H9 (cell line): ENCODE measurements around the gene PTCRA. TPM values are rescaled to one million over a fixed set of nuclear protein-coding genes. Genes with fewer than 3 reads are reported as not detected.

Experiments
- DNase-seq: peaks from one replicate; pipeline ENCODE4 v3.0.0-alpha.2; 2017
- H2AFZ ChIP-seq: one replicate; pipeline ENCODE4 v1.6.1; 2013; ENCODE audit warnings: mild to moderate bottlenecking, low read length, control low read depth, moderate library complexity
- H2AK5ac ChIP-seq: 2 replicates; pipeline ENCODE4 v1.6.1; 2013; ENCODE audit warnings: low read length, control low read depth, mixed read lengths; ENCODE audit not compliant: insufficient read length
- H2BK120ac ChIP-seq: one replicate; pipeline ENCODE4 v1.6.1; 2013; ENCODE audit warnings: low read depth, mild to moderate bottlenecking, low read length, control low read depth, inconsistent platforms; ENCODE audit not compliant: poor library complexity, severe bottlenecking
- H2BK12ac ChIP-seq: 2 replicates; pipeline ENCODE4 v1.6.1; 2013; ENCODE audit warnings: low read length, control low read depth, mixed read lengths, low read depth; ENCODE audit not compliant: insufficient read length
- H2BK15ac ChIP-seq: 2 replicates; pipeline ENCODE4 v1.6.1; 2013; ENCODE audit warnings: low read depth, low read length, control low read depth
- H2BK20ac ChIP-seq: one replicate; pipeline ENCODE4 v1.6.1; 2013; ENCODE audit warnings: low read depth, mild to moderate bottlenecking, low read length, control low read depth, inconsistent platforms; ENCODE audit not compliant: poor library complexity, severe bottlenecking
- H2BK5ac ChIP-seq: 2 replicates; pipeline ENCODE4 v1.6.1; 2013; ENCODE audit warnings: low read length, control low read depth, mixed read lengths; ENCODE audit not compliant: insufficient read length
- H3K14ac ChIP-seq: 2 replicates; pipeline ENCODE4 v1.6.1; 2013; ENCODE audit warnings: low read length, control low read depth; ENCODE audit not compliant: insufficient read depth
- H3K18ac ChIP-seq: 2 replicates; pipeline ENCODE4 v1.6.1; 2013; ENCODE audit warnings: low read depth, mild to moderate bottlenecking, mixed read lengths, low read length, control low read depth; ENCODE audit not compliant: insufficient read length
- H3K23ac ChIP-seq: 2 replicates; pipeline ENCODE4 v1.6.1; 2013; ENCODE audit warnings: low read length, control low read depth, mixed read lengths, low read depth; ENCODE audit not compliant: insufficient read length
- H3K23me2 ChIP-seq: 2 replicates; pipeline ENCODE4 v1.6.1; 2013; ENCODE audit warnings: low read depth, mild to moderate bottlenecking, mixed read lengths, low read length, control low read depth; ENCODE audit not compliant: insufficient read length, poor library complexity, severe bottlenecking
- H3K27ac ChIP-seq: 2 replicates; pipeline ENCODE4 v1.5.1; 2013; ENCODE audit warnings: low read length, control low read depth, mixed read lengths, low read depth; ENCODE audit not compliant: insufficient read length
- H3K27me3 ChIP-seq: 2 replicates; pipeline ENCODE4 v1.6.1; 2013; ENCODE audit warnings: low read length, control low read depth, inconsistent platforms; ENCODE audit not compliant: insufficient read depth
- H3K4ac ChIP-seq: 2 replicates; pipeline ENCODE4 v1.6.1; 2013; ENCODE audit warnings: low read depth, mild to moderate bottlenecking, control low read depth, inconsistent platforms, low read length, moderate library complexity
- H3K4me1 ChIP-seq: 2 replicates; pipeline ENCODE4 v1.6.1; 2013; ENCODE audit warnings: low read length, control low read depth, inconsistent platforms; ENCODE audit not compliant: insufficient read depth
- H3K4me2 ChIP-seq: 2 replicates; pipeline ENCODE4 v1.6.1; 2013; ENCODE audit warnings: low read length, control low read depth, mixed read lengths; ENCODE audit not compliant: insufficient read length, insufficient read depth
- H3K56ac ChIP-seq: 2 replicates; pipeline ENCODE4 v1.6.1; 2013; ENCODE audit warnings: low read depth, mild to moderate bottlenecking, mixed read lengths, low read length, control low read depth; ENCODE audit not compliant: insufficient read length
- H3K79me1 ChIP-seq: 2 replicates; pipeline ENCODE4 v1.6.1; 2013; ENCODE audit warnings: low read depth, mild to moderate bottlenecking, moderate library complexity, low read length, control low read depth, inconsistent platforms; ENCODE audit not compliant: insufficient read depth, poor library complexity, severe bottlenecking
- H3K79me2 ChIP-seq: 2 replicates; pipeline ENCODE4 v1.6.1; 2013; ENCODE audit warnings: low read length, control low read depth, inconsistent platforms; ENCODE audit not compliant: insufficient read depth
- H3K9ac ChIP-seq: 2 replicates; pipeline ENCODE4 v1.6.1; 2013; ENCODE audit warnings: low read length, control low read depth, mixed read lengths; ENCODE audit not compliant: insufficient read length; ENCODE audit errors: extremely low read depth
- H3K9me3 ChIP-seq: one replicate; pipeline ENCODE4 v1.6.1; 2013; ENCODE audit warnings: low read depth, low read length, inconsistent platforms; ENCODE audit not compliant: control insufficient read depth
- H3T11ph ChIP-seq: one replicate; pipeline ENCODE4 v1.6.1; 2013; ENCODE audit warnings: mild to moderate bottlenecking, low read length, control low read depth, inconsistent platforms
- H4K20me1 ChIP-seq: one replicate; pipeline ENCODE4 v1.6.1; 2013; ENCODE audit not compliant: control insufficient read depth, insufficient read length, insufficient read depth
- H4K5ac ChIP-seq: 2 replicates; pipeline ENCODE4 v1.6.1; 2013; ENCODE audit warnings: low read depth, mild to moderate bottlenecking, mixed read lengths, low read length, control low read depth; ENCODE audit not compliant: insufficient read length
- H4K8ac ChIP-seq: replicated peaks from 2 replicates; pipeline ENCODE4 v1.6.1; 2013; ENCODE audit warnings: low read length, control low read depth, mixed read lengths, low read depth; ENCODE audit not compliant: insufficient read length
- H4K91ac ChIP-seq: 2 replicates; pipeline ENCODE4 v1.6.1; 2013; ENCODE audit warnings: low read depth, mild to moderate bottlenecking, moderate library complexity, mixed read lengths, low read length, control low read depth; ENCODE audit not compliant: insufficient read length
- H3K27ac Mint-ChIP-seq, 3 experiments: 2 replicates in 2 of 3; 3 replicates in 1 of 3; pipeline ENCODE4 v1.8.0; 2020 to 2021; ENCODE audit warnings: mixed read lengths in 3 of 3, mild to moderate bottlenecking in 1 of 3, moderate library complexity in 1 of 3
- H3K27me3 Mint-ChIP-seq: 2 replicates; pipeline ENCODE4 v1.8.0; 2021; ENCODE audit warnings: low read depth, mild to moderate bottlenecking, moderate library complexity, mixed read lengths
- H3K36me3 Mint-ChIP-seq, 3 experiments: 2 replicates in 2 of 3; 3 replicates in 1 of 3; pipeline ENCODE4 v1.8.0; 2020 to 2021; ENCODE audit warnings: low read depth in 3 of 3, mixed read lengths in 3 of 3; ENCODE audit not compliant: insufficient read depth in 1 of 3
- H3K4me1 Mint-ChIP-seq, 2 experiments: 2 replicates each; pipeline ENCODE4 v1.8.0; 2020; ENCODE audit warnings: mixed read lengths in 2 of 2
- H3K4me3 Mint-ChIP-seq, 2 experiments: 2 replicates in 1 of 2; 3 replicates in 1 of 2; pipeline ENCODE4 v1.8.0; 2020 to 2021; ENCODE audit warnings: mild to moderate bottlenecking in 2 of 2, mixed read lengths in 2 of 2, moderate library complexity in 1 of 2
- H3K9me3 Mint-ChIP-seq, 2 experiments: 2 replicates in 1 of 2; 3 replicates in 1 of 2; pipeline ENCODE4 v1.8.0; 2020; ENCODE audit warnings: mild to moderate bottlenecking in 2 of 2, mixed read lengths in 2 of 2, moderate library complexity in 1 of 2
- CTCF ChIP-seq: fragments of 200-600 bp; sonication (generic); conservative IDR thresholded peaks from 3 replicates; pipeline ENCODE4 v1.8.0; 2021; ENCODE audit warnings: antibody characterized with exemption, mild to moderate bottlenecking
- WGBS: extraction: QIAGEN DNeasy Blood & Tissue Kit; methylation state at CpG from one replicate; pipeline ENCODE4 v1.1.7; 2013; ENCODE audit warnings: missing lambda C conversion rate, low lambda C conversion rate, mixed read lengths; ENCODE audit not compliant: insufficient read length; ENCODE audit errors: extremely low coverage; 5-methylcytosine and 5-hydroxymethylcytosine counted together
- total RNA-seq: library from RNA; stranded (reverse); gene quantifications from 2 replicates; pipeline ENCODE4 v1.2.1, GENCODE V29; 2021

Gene PTCRA
- total RNA-seq, 1 experiment from 2014 or later: not detected

- H2BK5ac ChIP-seq: no peak overlapping the region
- H3K4ac ChIP-seq: no peak overlapping the region
- H3K56ac ChIP-seq: no peak overlapping the region
- no peaks in the 10 kb centered on the region for H4K20me1 ChIP-seq
- no peak overlapping the region for H4K91ac ChIP-seq
- H2AK5ac ChIP-seq: no peak overlapping the region
- no peak overlapping the region for H4K8ac ChIP-seq
- H3K79me2 ChIP-seq: no peaks in the 10 kb centered on the region; the same call in 1 of the 2 replicates
- DNase-seq: no peak
- no peaks in the 10 kb centered on the region; the same call in 1 of the 2 replicates for H3K4me1 ChIP-seq
- peak overlapping the region; percentile 87 for H3K9ac ChIP-seq
- H3K18ac ChIP-seq: peak overlapping the region; percentile 65
- no peaks in the 10 kb centered on the region for H3K79me1 ChIP-seq
- Mint-ChIP-seq H3K4me1 (peaks cover 24 to 29% of the 10 kb centered on the region in 2 experiments), H3K27me3 (no peaks in the 10 kb centered on the region), H3K27ac (peak overlapping the region; percentile 97 to 99 (median 99)), H3K4me3 (peak overlapping the region; percentile 95 to 97), H3K36me3 (peaks cover 13 to 40% (median 29%) of the 10 kb centered on the region in 3 experiments; a peak in 6 of 7 replicates), H3K9me3 (no peaks in the 10 kb centered on the region)
- no CpG with 5 or more reads among the region's 16 CpGs for WGBS
- TF ChIP-seq CTCF: no peak
- no peak overlapping the region for H4K5ac ChIP-seq
- H3K23ac ChIP-seq: no peak overlapping the region
- H3K27ac ChIP-seq: peak overlapping the region; percentile 81
- H3K14ac ChIP-seq: peak overlapping the region; percentile 59
- no peak overlapping the region for H2BK20ac ChIP-seq
- H2BK15ac ChIP-seq: no peak overlapping the region
- H3K9me3 ChIP-seq: no peaks in the 10 kb centered on the region
- no peak overlapping the region for H2BK120ac ChIP-seq
- no peaks in the 10 kb centered on the region for H3K27me3 ChIP-seq
- peaks cover 18% of the 10 kb centered on the region for H3K23me2 ChIP-seq
- no peak overlapping the region for H3T11ph ChIP-seq
- no peak overlapping the region for H2AFZ ChIP-seq
- H3K4me2 ChIP-seq: peak overlapping the region; percentile 96
- no peak overlapping the region for H2BK12ac ChIP-seq
These were observed 14.0 kb downstream of the PTCRA start for GRCh38 chr6:42929821-42930360.
